Measurements from ENCODE around the gene FAM161A.
"Not testable (repeated sequence)": the region's sequence is repeated elsewhere in the genome, so short reads cannot be mapped to it uniquely, and the experiment has no call there.

FAM161A gene

DNA sequence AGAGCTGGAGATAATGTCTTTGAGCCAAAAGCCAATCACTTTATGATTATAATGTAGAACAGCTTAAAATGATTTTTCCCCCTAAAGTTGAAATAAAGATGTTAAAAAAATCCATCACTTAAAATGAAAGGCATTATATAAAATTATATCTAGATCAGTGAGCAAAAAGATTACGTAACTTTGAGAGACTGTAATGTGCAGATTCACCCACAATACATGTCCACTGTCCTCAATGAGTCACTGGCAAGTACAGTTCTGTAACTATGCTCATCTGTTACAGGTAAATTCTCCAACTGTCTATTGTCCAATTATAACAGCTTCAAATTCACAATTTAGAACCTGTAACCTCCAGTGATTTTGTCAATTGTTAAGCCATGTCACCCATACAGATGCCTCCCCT lies 19.0 kb downstream of the FAM161A start:
- H3K4me3 ChIP-seq (ENCODE audit: insufficient read length, low read depth) = no peak overlapping the region
- peaks cover 15% of the 10 kb centered on the region for H3K36me3 ChIP-seq (ENCODE audit: insufficient read depth, insufficient read length, low read length)
- no peaks in the 10 kb centered on the region for H3K9me3 ChIP-seq (ENCODE audit: insufficient read depth, low read length)
- no peaks in the 10 kb centered on the region for H3K4me1 ChIP-seq (ENCODE audit: insufficient read depth, insufficient read length)
- TF ChIP-seq ZNF274 (IDR thresholded peaks at IDR 0.05; ENCODE audit: low read depth, low read length) = no peak
- no peak for TF ChIP-seq SUZ12 (IDR thresholded peaks at IDR 0.05; ENCODE audit: extremely low read depth, insufficient read depth, insufficient read length)
- TF ChIP-seq YY1 (IDR thresholded peaks at IDR 0.05; ENCODE audit: insufficient read depth, insufficient read length) = no peak
- no peak overlapping the region for H3K9ac ChIP-seq (ENCODE audit: insufficient read length, low read depth)
- no peak for DNase-seq (ENCODE audit: low read depth, low spot score)
- no peaks in the 10 kb centered on the region for H3K27me3 ChIP-seq (ENCODE audit: insufficient read depth, insufficient read length)

DNA sequence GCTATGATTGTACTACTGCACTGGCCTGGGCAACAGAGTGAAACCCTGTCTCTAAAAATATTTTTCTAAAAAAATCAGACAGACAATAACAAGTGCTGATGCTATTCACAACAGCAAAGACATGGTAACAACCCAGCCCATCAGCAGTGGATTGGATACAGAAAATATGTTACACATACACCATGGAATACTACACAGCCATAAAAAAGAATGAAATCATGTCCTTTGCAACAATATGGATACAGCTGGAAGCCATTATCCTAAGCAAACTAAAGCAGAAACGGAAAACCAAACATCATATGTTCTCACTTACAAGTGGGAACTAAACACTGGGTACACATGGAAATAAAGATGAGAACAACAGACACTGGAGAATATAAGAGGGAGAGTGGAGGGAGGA lies 19.9 kb downstream of the FAM161A start:
- TF ChIP-seq SUZ12 (IDR thresholded peaks at IDR 0.05; ENCODE audit: extremely low read depth, insufficient read depth, insufficient read length) = no peak
- no peak for TF ChIP-seq ZNF274 (IDR thresholded peaks at IDR 0.05; ENCODE audit: low read depth, low read length)
- no peak for TF ChIP-seq YY1 (IDR thresholded peaks at IDR 0.05; ENCODE audit: insufficient read depth, insufficient read length)

DNA sequence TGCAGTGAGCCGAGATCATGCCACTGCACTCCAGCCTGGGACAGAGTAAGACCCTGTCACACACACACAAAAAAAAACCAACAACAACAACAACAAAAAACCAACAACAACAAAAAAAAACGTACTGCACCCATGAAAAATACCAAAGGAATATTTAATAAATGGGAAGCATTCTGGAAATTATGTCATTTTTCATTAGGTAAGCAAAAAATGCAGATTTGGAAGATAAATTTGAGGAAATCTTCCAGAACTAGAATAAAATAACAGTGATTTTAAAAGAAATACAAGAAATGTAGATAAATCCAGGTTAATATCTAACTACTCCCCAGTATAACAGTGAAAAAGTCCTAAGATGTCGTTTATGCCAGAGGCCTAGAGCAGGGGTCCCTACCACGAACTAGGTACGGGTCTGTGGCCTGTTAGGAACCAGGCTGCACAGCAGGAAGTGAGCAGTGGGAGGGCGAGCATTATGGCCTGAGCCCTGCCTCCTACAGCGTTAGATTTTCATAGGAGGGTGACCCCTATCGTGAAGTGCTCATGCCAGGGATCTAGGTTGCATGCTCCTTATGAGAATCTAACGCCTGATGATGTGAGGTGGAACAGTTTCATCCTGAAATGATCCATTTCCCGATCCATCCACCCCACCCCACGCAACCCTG lies 21.5 kb downstream of the FAM161A start:
- Histone ChIP-seq H3K27me3 (ENCODE audit: insufficient read depth, insufficient read length) (no peaks in the 10 kb centered on the region), H3K4me3 (ENCODE audit: insufficient read length, low read depth) (no peak overlapping the region), H3K36me3 (ENCODE audit: insufficient read depth, insufficient read length, low read length) (peaks cover 6% of the 10 kb centered on the region), H3K9me3 (ENCODE audit: insufficient read depth, low read length) (no peaks in the 10 kb centered on the region), H3K9ac (ENCODE audit: insufficient read length, low read depth) (no peak overlapping the region), H3K4me1 (ENCODE audit: insufficient read depth, insufficient read length) (no peaks in the 10 kb centered on the region)
- no peak for TF ChIP-seq YY1 (IDR thresholded peaks at IDR 0.05; ENCODE audit: insufficient read depth, insufficient read length)
- TF ChIP-seq ZNF274 (IDR thresholded peaks at IDR 0.05; ENCODE audit: low read depth, low read length) = no peak
- TF ChIP-seq SUZ12 (IDR thresholded peaks at IDR 0.05; ENCODE audit: extremely low read depth, insufficient read depth, insufficient read length) = no peak
- no peak for DNase-seq (ENCODE audit: low read depth, low spot score)

More for the DNA sequence above, 19.9 kb downstream of the FAM161A start:
- Histone ChIP-seq H3K27me3 (ENCODE audit: insufficient read depth, insufficient read length) (no peaks in the 10 kb centered on the region), H3K36me3 (ENCODE audit: insufficient read depth, insufficient read length, low read length) (peaks cover 10% of the 10 kb centered on the region), H3K4me1 (ENCODE audit: insufficient read depth, insufficient read length) (no peaks in the 10 kb centered on the region), H3K4me3 (ENCODE audit: insufficient read length, low read depth) (no peak overlapping the region), H3K9ac (ENCODE audit: insufficient read length, low read depth) (no peak overlapping the region), H3K9me3 (ENCODE audit: insufficient read depth, low read length) (no peaks in the 10 kb centered on the region)
- DNase-seq (ENCODE audit: low read depth, low spot score) = no peak

DNA sequence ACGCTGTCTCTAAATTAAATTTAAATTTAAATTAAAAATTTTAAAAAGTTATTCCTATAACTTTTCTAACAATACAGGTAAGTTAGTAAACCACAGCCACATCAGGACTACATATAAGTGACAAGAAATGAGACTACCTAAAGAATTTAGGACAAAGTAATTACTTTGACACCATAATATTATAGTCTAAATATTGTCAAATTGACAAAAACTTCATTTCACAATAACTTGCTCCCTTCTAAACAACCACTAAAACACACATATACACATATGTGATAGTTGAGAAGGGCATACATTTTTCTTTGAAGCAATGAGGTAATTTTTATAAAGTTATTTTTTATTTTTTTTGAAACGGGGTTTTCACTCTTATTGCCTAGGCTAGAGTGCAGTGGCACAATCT lies 31.6 kb downstream of the FAM161A start:
- no peaks in the 10 kb centered on the region for H3K9me3 ChIP-seq (ENCODE audit: insufficient read depth, low read length)
- no peak overlapping the region for H3K9ac ChIP-seq (ENCODE audit: insufficient read length, low read depth)
- H3K27me3 ChIP-seq (ENCODE audit: insufficient read depth, insufficient read length) = no peaks in the 10 kb centered on the region
- no peak overlapping the region for H3K4me3 ChIP-seq (ENCODE audit: insufficient read length, low read depth)
- peaks cover 3% of the 10 kb centered on the region for H3K36me3 ChIP-seq (ENCODE audit: insufficient read depth, insufficient read length, low read length)
- no peak for TF ChIP-seq SUZ12 (IDR thresholded peaks at IDR 0.05; ENCODE audit: extremely low read depth, insufficient read depth, insufficient read length)
- no peak for TF ChIP-seq ZNF274 (IDR thresholded peaks at IDR 0.05; ENCODE audit: low read depth, low read length)
- TF ChIP-seq YY1 (IDR thresholded peaks at IDR 0.05; ENCODE audit: insufficient read depth, insufficient read length) = no peak
- H3K4me1 ChIP-seq (ENCODE audit: insufficient read depth, insufficient read length) = no peaks in the 10 kb centered on the region
- DNase-seq (ENCODE audit: low read depth, low spot score) = no peak

DNA sequence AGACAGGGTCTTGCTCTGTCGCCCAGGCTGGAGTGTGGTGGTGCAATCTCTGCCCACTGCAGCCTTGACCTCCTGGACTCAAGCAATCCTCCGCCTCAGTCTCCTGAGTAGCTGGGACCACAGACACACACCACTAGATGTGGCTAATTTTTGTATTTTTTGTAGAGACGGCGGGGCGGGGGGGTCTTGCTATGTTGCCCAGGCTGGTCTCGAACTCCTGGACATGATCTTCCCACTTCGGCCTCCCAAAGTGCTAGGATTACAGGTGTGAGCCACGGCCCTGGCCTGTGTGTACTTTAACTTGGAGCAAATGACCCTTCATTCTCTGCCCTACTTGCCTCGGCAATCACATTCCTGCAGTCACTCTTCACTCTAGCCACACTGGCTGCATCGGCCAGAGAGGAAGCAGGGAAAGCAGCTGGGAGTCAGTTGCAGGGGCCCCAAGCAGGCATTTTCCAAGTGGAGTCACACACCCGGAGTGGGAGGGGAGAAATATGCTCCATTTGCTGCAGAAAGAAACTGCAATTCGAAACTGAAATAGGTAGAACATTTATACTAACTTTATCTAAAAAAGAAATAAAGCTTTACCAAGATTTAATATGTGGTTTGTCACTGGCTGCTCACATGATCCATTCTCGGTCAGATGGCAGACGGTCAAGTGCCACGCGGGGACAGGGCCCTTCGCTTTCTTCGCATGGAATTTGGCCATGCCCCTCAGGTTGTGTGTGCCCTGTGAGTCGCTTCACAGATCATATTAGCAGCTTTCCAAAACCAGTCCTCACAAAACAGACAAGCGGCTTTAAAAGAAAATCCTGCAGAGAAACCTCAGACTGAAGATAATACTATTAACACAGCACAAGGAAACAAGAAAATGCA lies 37.1 kb downstream of the FAM161A start:
- TF ChIP-seq YY1 (IDR thresholded peaks at IDR 0.05; ENCODE audit: insufficient read depth, insufficient read length) (no peak), SUZ12 (IDR thresholded peaks at IDR 0.05; ENCODE audit: extremely low read depth, insufficient read depth, insufficient read length) (no peak), ZNF274 (IDR thresholded peaks at IDR 0.05; ENCODE audit: low read depth, low read length) (no peak)
- H3K4me3 ChIP-seq (ENCODE audit: insufficient read length, low read depth) = no peak overlapping the region
- no peak for DNase-seq (ENCODE audit: low read depth, low spot score)
- H3K4me1 ChIP-seq (ENCODE audit: insufficient read depth, insufficient read length) = no peaks in the 10 kb centered on the region
- H3K27me3 ChIP-seq (ENCODE audit: insufficient read depth, insufficient read length) = no peaks in the 10 kb centered on the region
- no peaks in the 10 kb centered on the region for H3K9me3 ChIP-seq (ENCODE audit: insufficient read depth, low read length)
- no peak overlapping the region for H3K9ac ChIP-seq (ENCODE audit: insufficient read length, low read depth)
- H3K36me3 ChIP-seq (ENCODE audit: insufficient read depth, insufficient read length, low read length) = no peaks in the 10 kb centered on the region

DNA sequence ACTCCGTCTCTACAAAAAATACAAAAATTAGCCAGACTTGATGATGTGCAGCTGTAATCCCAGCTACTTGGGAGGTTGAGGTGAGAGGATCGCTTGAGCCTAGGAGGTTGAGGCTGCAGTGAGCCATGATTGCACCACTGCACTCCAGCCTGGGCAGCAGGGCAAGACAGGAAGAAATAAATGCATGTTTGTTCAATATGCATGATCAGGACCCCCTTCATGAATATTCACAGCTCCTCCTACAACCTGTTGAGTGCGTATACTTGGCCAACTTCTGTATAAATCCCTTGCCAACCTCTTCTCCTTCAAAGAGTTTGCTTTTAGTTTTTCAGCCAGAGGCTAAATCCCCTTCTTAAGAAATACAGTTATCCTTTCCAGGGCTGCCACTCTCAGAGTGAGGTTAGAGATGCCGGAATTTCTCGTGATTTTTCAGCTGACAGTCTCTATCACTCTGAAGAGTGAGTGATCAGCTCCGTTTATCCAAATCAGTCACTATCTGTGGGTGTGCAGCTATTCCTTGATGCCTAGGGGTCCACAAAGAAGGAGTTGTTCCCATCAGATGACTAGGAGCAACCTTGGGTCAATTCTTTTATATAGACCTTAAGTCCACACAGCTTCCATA lies 39.2 kb downstream of the FAM161A start:
- Histone ChIP-seq H3K27me3 (ENCODE audit: insufficient read depth, insufficient read length) (no peaks in the 10 kb centered on the region), H3K4me3 (ENCODE audit: insufficient read length, low read depth) (no peak overlapping the region), H3K9me3 (ENCODE audit: insufficient read depth, low read length) (no peaks in the 10 kb centered on the region), H3K36me3 (ENCODE audit: insufficient read depth, insufficient read length, low read length) (no peaks in the 10 kb centered on the region), H3K4me1 (ENCODE audit: insufficient read depth, insufficient read length) (no peaks in the 10 kb centered on the region), H3K9ac (ENCODE audit: insufficient read length, low read depth) (no peak overlapping the region)
- DNase-seq (ENCODE audit: low read depth, low spot score) = no peak
- no peak for TF ChIP-seq SUZ12 (IDR thresholded peaks at IDR 0.05; ENCODE audit: extremely low read depth, insufficient read depth, insufficient read length)

DNA sequence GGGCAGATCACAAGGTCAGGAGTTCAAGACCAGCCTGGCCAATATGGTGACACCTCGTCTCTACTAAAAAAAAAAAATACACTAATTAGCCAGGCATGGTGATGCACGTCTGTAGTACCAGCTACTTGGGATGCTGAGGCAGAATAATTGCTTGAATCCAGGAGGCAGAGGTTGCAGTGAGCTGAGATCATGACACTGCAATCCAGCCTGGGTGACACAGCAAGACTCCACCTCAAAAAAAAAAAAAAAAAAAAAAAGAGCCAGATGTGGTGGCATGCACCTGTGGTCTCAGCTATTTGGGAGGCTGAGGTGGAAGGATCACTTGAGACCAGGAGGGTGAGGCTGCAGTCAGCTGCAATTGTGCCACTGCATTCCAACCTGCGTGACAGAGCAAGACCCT lies 40.5 kb downstream of the FAM161A start:
- not testable (repeated sequence) for H3K4me3 ChIP-seq (ENCODE audit: insufficient read length, low read depth); H3K27me3 ChIP-seq (ENCODE audit: insufficient read depth, insufficient read length); H3K9ac ChIP-seq (ENCODE audit: insufficient read length, low read depth); H3K36me3 ChIP-seq (ENCODE audit: insufficient read depth, insufficient read length, low read length); DNase-seq (ENCODE audit: low read depth, low spot score); H3K9me3 ChIP-seq (ENCODE audit: insufficient read depth, low read length); H3K4me1 ChIP-seq (ENCODE audit: insufficient read depth, insufficient read length)
